Stimulated activated memory B cell treated with anti-CD40 and anti-IgM and Interleukin-4, amounts not matched to agents 10 μg/mL and 1 μg/mL and 100 μg/mL, for 72 hours (primary cell): ENCODE results near the gene SHE.
"Not testable (repeated sequence)": the region's sequence is repeated elsewhere in the genome, so short reads cannot be mapped to it uniquely, and the experiment has no call there.

Source experiments
- ATAC-seq: fragments of 150-1000 bp; cut with Tn5 transposase; 2 replicates; pipeline ENCODE4 v1.10.0; 2021
- H3K27ac Mint-ChIP-seq: one replicate; pipeline ENCODE4 v1.8.0; 2022; ENCODE audit warnings: mild to moderate bottlenecking, mixed read lengths
- H3K27me3 Mint-ChIP-seq: one replicate; pipeline ENCODE4 v1.8.0; 2022; ENCODE audit warnings: mixed read lengths
- H3K36me3 Mint-ChIP-seq: one replicate; pipeline ENCODE4 v1.8.0; 2022; ENCODE audit warnings: mixed read lengths
- H3K4me1 Mint-ChIP-seq: one replicate; pipeline ENCODE4 v1.8.0; 2022; ENCODE audit warnings: mixed read lengths
- H3K4me3 Mint-ChIP-seq: one replicate; pipeline ENCODE4 v1.8.0; 2022; ENCODE audit warnings: mild to moderate bottlenecking, moderate library complexity, mixed read lengths
- H3K9me3 Mint-ChIP-seq: one replicate; pipeline ENCODE4 v1.8.0; 2022; ENCODE audit warnings: mixed read lengths

Gene SHE

DNA sequence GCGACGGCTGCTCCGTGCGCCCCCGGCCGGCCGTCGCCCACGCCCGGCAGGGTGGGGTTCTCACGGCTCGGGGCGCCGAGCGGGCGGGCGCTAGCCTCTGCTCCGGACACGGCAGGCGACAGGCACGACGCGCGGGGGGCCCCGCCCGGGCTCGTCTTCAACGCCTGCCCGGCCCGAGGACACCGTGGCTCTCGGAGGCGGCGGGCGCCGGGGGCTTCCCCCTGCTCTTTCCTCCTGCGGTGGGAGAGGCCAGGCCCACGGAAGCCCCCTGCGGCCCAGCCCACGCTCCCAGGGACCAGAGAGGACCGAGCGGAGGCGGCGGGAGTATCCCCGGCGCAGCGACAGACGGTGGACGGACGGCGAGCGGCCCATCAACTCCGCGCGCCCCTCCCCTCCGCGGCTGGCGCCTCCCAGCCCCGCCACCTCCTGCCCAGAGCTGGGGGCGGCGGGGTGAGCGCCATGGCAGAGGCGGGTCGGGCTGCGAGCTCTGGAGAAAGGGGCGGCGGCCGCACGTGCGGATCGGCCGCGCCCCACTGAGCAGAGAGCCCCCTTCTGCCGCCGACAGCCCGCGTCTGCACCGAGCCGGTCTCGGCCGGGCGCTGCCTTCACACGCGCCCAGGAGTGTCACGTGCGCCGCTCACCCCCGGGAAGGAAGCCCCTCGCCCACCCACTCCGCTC lies at the start of gene SHE, which contains the start of gene TDRD10:
Gene SHE (minus strand): TSS at position 347 of the 678 bp plus-strand sequence. CDS start 386 bp downstream, outside the sequence.
Gene TDRD10 (plus strand): TSS at position 154 of the 678 bp plus-strand sequence. CDS start 4,685 bp downstream, outside the sequence.
- H3K4me1 Mint-ChIP-seq, result peaks cover 10% of the 10 kb centered on the region
- peaks cover 7% of the 10 kb centered on the region for H3K36me3 Mint-ChIP-seq
- H3K9me3 Mint-ChIP-seq, result peaks cover 4% of the 10 kb centered on the region
- peaks cover 51% of the 10 kb centered on the region for H3K27me3 Mint-ChIP-seq
- no peak within 1 kb of the TSS for H3K27ac Mint-ChIP-seq
- peak within 1 kb of the TSS; percentile 42 for H3K4me3 Mint-ChIP-seq
- peak; percentile 57 for ATAC-seq

DNA sequence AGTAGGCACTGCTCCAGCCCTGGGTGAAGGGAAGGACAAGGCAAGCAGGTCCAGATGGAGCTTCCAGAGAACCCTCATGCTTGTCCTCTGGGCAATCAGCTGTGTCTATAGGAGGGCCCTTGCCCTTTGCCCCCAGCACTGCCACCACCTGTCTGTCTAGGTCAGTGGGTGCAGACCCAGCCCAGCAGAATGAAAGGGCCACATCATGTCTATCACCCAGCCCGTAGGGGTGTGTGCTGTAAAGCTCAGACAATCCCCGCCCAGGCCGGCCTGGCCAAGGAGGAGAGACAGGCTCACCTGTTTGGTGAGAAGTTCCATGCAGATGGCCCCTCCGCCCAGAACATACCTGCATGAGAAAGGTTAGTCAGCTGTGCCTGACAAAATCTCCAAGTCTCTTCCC lies 49.3 kb upstream of the SHE start:
- H3K27me3 Mint-ChIP-seq, result no peaks in the 10 kb centered on the region
- H3K36me3 Mint-ChIP-seq, result peaks cover 64% of the 10 kb centered on the region
- ATAC-seq, result no peak
- no peak overlapping the region for H3K4me3 Mint-ChIP-seq
- H3K4me1 Mint-ChIP-seq, result peaks cover 31% of the 10 kb centered on the region
- no peaks in the 10 kb centered on the region for H3K9me3 Mint-ChIP-seq
- H3K27ac Mint-ChIP-seq, result no peak overlapping the region

DNA sequence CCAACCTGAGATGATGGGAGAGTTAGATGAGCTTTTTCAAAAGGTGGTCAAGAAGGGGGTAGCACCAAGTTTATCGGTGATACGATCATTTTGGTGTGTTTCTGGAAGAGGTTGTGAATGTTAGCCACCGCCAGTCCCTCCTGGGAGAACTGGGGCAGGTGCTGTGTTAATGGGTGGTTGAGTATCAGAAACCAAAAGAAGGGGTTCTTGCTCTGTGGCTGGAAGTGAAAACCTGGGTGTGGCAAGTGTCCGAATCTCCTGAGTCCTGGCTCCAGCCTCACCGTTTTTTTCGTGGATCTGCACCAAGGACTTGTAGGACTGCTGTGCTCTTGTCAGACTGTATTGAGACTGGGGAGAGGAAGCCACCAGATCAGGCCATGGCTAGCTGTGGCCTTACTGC lies 48.4 kb upstream of the SHE start:
- H3K9me3 Mint-ChIP-seq, result no peaks in the 10 kb centered on the region
- peaks cover 60% of the 10 kb centered on the region for H3K36me3 Mint-ChIP-seq
- H3K4me1 Mint-ChIP-seq, result peaks cover 27% of the 10 kb centered on the region
- H3K27me3 Mint-ChIP-seq, result no peaks in the 10 kb centered on the region
- H3K4me3 Mint-ChIP-seq, result no peak overlapping the region
- no peak overlapping the region for H3K27ac Mint-ChIP-seq
- ATAC-seq, result no peak

DNA sequence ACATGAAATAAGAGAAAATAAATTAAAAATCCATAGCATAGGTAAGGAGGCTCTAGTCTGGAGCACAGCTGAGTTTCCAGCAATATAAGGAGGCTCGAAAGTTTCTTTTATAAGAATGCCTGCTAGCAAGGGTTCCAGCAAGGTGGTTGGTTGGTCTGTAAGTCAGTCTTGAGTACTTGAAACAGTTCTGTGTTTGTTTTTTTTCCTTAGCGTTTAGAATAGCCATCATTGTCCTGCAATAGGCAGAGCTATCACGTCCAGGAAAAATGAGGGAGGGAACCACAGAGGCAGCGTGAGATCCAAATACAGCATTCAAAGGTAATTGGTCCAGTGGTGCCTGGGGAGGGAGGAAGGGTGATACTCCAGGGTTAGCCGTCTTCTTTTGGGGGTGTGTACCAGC lies 47.9 kb upstream of the SHE start:
- Mint-ChIP-seq H3K9me3 (no peaks in the 10 kb centered on the region), H3K36me3 (peaks cover 54% of the 10 kb centered on the region), H3K4me1 (peaks cover 27% of the 10 kb centered on the region), H3K4me3 (no peak overlapping the region), H3K27ac (no peak overlapping the region), H3K27me3 (peaks cover under 1% of the 10 kb centered on the region)
- no peak for ATAC-seq

DNA sequence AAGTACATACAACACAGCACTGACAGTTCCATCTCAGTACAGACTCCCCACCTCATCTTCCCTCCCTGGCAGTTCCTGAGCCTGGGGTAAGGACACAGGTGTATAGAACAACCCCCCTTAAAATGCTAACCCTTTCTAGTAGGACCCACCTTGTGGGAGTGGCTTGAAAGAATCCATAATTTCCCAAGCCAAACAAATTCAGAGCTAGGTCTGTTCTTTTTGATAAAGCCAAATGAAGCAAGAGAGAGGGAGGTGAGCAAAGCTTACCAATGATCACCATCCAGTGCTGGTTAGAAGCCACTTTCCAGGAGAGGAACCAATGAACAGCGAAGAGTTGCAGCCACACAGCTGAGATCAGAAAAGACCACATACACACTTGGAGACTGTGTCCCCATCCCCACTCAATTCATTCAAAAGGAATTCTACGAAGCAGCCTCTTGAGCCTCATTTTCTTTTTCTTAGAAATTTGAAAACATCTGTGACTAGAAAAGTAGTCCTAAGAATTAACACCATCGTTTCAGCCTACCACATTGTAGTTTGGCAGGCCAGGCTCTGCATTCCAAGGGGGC lies 47.1 kb upstream of the SHE start:
- H3K9me3 Mint-ChIP-seq, result no peaks in the 10 kb centered on the region
- H3K27me3 Mint-ChIP-seq, result peaks cover 8% of the 10 kb centered on the region
- H3K4me1 Mint-ChIP-seq, result peaks cover 27% of the 10 kb centered on the region
- no peak overlapping the region for H3K4me3 Mint-ChIP-seq
- no peak overlapping the region for H3K27ac Mint-ChIP-seq
- peaks cover 47% of the 10 kb centered on the region for H3K36me3 Mint-ChIP-seq
- ATAC-seq, result no peak

DNA sequence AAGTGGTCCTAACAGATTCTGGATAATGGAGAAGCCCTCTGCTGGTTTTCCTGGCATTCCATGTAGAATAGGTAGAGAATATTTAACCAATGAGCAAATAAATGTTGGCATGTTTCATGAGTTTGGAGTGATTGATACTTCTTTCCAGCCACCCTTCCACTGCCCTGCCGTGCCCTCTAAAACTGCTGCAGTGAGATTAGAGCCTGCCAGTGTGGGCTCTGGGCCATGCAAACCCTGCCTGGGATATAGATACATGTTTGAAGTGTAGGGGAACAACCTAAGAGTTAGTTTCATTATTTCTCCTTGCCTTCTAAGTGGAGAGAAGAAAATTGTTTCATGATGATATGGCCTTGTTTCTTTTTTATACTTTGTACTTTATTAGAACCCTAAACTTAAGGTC lies 45.8 kb upstream of the SHE start:
- Mint-ChIP-seq H3K9me3 (no peaks in the 10 kb centered on the region), H3K4me3 (no peak overlapping the region), H3K27me3 (peaks cover 8% of the 10 kb centered on the region), H3K4me1 (peaks cover 27% of the 10 kb centered on the region), H3K27ac (no peak overlapping the region), H3K36me3 (peaks cover 37% of the 10 kb centered on the region)
- ATAC-seq, result no peak

DNA sequence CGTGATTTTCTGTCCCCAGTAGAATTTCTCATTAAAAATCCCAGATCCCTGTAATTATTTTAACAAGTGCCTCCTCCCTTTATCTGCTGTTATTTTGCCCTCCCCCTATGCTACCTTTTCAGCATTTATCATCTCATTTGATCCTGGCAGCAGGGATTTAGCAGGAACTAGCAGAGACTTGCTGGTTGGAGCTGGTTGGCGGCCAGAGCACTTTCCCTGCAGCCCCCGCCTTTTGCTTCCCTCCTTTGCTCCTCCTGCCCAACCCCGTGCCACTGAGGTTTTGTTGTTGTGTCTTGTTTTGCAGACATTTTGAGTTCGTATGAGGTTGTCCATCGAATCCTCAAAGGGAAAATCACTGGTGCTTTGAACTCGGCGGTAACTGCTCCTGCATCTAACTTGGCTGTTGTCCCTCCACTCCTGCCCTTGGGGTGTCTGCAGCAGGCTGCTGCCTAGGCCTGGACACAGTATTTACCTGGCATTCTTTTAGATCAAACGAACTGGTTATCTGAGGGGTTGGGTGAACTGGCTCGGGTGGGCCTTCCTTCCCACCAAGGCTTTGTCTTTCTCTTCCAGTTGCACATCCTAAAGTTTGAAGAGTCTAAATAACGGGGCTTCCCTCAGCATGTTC lies 45.0 kb upstream of the SHE start:
- H3K4me3 Mint-ChIP-seq, result no peak overlapping the region
- no peaks in the 10 kb centered on the region for H3K9me3 Mint-ChIP-seq
- peaks cover 32% of the 10 kb centered on the region for H3K36me3 Mint-ChIP-seq
- H3K4me1 Mint-ChIP-seq, result peaks cover 27% of the 10 kb centered on the region
- no peak overlapping the region for H3K27ac Mint-ChIP-seq
- peaks cover 8% of the 10 kb centered on the region for H3K27me3 Mint-ChIP-seq
- ATAC-seq, result no peak

DNA sequence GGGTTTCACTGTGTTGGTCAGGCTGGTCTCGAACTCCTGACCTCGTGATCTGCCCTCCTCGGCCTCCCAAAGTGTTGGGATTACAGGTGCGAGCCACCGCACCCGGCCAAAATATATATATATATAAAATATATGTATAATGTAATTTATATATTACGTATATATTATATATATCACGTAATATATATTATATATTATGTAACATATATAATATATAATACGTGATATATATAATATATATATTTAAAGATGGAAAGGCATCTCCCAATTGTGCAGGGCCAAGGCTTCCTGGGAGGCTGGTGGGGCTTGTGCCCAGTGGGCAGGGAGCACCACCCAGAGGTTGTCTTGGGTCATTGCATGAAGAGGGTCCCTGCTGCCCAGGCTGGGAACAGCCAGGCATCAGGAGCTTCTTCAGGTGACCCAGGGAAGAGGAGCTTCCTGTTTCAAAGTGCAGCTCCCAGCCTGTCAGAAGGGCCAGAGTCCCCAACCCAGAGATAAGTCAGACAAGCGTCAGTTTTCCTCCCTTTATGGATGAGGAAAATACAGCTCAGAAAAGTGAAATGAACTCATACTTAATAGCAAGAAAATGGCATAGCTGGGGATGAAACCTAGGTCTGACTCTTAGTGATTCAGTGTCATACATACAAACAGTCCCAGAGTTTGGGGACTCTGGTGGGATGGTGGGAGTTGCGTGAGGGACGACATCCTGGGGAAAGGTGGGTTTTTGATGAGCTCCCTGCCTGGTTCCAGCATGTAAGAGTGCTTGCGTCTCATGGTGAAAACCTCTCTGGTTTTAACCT lies 44.3 kb upstream of the SHE start:
- peaks cover 24% of the 10 kb centered on the region for H3K36me3 Mint-ChIP-seq
- peaks cover 13% of the 10 kb centered on the region for H3K27me3 Mint-ChIP-seq
- peaks cover 21% of the 10 kb centered on the region for H3K4me1 Mint-ChIP-seq
- peak; percentile 67 for ATAC-seq
- H3K4me3 Mint-ChIP-seq, result no peak overlapping the region
- H3K27ac Mint-ChIP-seq, result no peak overlapping the region
- H3K9me3 Mint-ChIP-seq, result no peaks in the 10 kb centered on the region

DNA sequence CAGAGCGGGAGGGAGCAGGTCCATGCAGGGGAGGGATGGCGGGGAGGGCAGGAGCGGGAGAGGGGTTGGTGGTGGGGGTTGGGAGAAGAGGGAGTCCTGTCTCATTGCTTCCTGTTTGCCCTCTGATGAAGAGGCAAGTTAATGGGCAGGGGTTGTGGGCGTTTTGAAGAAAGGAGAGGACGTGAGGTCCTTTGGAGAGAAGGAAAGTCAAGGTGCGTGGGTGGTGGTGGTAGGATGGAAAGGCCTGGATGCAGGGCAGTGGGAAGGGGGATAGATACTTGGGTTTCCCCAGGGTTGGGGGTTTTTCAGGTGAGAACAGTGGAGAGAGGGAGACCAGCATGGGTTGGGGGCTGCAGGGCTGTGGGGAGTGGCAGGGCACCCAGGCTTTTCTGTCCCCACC lies 39.0 kb upstream of the SHE start:
- no peaks in the 10 kb centered on the region for H3K9me3 Mint-ChIP-seq
- no peak overlapping the region for H3K27ac Mint-ChIP-seq
- no peaks in the 10 kb centered on the region for H3K36me3 Mint-ChIP-seq
- no peak overlapping the region for H3K4me3 Mint-ChIP-seq
- H3K27me3 Mint-ChIP-seq, result peaks cover 33% of the 10 kb centered on the region
- ATAC-seq, result no peak
- H3K4me1 Mint-ChIP-seq, result no peaks in the 10 kb centered on the region

DNA sequence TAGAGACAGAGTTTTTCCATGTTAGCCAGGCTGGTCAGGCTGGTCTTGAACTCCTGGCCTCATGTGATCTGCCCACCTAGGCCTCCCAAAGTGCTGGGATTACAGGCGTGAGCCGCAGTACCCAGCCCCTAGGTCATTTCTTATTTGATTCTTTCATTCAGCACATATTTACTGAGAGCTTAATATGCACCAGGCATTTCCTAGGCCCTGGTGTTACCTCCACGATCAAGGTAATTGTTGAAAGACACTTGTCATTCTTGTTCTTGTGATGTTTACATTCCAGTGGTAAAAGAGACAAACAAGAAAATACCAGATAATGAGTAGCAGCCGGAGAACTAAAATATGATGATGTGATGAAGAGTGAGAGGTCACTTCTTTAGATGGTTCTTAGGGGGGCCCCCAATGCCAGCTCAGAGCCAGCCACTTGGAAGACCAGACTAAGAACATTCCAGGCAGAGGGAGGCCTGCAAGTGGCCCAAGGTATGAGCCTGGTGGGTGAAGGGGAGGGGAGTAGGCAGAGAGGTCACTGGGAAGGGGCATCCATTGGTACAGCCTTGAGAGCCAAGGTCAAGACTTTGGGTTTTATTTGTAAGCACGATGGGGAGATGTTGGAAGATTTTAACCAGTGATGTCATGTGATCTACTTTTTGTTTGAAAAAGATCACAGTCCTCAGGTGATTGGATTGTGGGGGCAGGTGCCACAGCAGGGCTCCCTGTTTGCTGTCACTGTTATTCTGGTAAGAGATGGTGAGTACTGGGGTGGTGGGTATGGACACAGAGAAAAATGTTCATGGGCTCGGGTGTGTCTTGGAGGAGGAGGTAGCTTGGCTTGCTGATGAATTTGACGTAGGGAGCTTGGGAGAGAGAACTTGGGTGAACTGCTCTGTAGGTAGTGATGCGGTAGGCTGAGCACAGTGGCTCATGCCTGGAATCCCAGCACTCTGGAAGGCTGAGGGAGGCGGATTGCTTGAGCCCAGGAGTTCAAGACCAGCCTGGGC lies 37.6 kb upstream of the SHE start:
- Mint-ChIP-seq H3K27ac (no peak overlapping the region), H3K9me3 (peaks cover 3% of the 10 kb centered on the region), H3K4me3 (no peak overlapping the region), H3K4me1 (no peaks in the 10 kb centered on the region), H3K36me3 (no peaks in the 10 kb centered on the region), H3K27me3 (peaks cover 40% of the 10 kb centered on the region)
- ATAC-seq, result no peak

DNA sequence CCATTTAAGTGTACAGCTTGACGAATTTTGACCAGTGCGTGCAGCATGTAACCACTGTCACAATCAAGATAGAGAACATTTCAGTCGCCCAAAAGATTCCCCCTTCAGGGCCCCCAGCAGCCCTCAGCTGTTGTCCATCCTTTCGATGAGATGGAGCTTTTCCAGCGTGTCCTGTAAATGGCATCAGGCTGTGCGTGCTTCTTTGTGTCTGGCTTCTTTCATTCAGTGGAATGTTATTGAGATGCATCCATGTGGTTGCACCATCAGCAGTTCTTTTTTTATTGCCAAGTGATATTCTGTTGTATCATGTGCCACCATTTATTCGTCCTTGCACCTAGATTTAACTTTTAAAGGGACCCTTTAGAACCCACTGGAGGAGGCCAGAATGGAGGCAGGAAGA lies 34.4 kb upstream of the SHE start:
- H3K27me3 Mint-ChIP-seq, result peaks cover 39% of the 10 kb centered on the region
- no peaks in the 10 kb centered on the region for H3K4me1 Mint-ChIP-seq
- H3K4me3 Mint-ChIP-seq, result no peak overlapping the region
- no peak overlapping the region for H3K27ac Mint-ChIP-seq
- ATAC-seq, result no peak
- no peaks in the 10 kb centered on the region for H3K36me3 Mint-ChIP-seq
- H3K9me3 Mint-ChIP-seq, result peaks cover 3% of the 10 kb centered on the region

DNA sequence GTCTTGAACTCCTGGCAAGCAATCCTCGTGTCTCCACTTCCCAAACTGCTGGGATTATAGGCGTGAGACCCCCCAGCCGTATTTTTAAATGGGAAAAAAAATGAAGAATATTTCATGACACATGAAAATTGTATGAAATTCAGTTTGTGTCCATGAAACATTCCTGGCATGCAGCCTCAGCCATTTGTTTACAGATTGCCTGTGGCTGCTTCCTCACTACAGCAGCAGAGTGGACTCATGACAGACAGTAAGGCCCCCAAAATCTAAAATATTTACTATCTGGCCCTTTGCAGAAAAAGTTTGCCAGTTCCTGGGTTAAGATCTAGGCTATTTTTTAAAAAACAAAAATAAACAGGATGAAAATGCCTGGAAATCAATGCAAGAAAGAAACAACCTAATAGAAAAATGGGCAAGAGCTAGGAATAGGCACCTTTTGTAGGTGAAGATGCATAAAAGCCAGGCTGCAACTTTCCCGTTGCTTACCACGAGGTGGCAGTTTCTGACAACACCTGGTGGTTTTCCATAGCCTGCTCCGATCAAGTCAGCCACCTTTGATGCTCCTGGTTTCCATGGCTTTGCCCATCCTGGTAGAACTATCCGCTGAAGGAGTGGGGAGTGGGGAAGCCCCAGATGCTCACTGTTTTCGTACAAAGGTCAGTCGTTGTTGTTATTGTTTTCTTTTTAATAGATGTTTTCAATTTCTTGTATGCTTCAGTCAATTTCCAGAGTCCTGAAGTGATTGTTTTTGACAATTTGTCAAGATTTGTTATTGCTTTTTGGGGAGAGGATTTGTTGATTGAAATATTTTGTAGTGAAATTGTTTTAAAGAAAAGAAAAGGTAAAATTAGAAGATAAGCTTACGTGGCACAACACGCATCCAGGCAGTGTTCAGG lies 32.0 kb upstream of the SHE start:
- Mint-ChIP-seq H3K36me3 (no peaks in the 10 kb centered on the region), H3K27ac (no peak overlapping the region), H3K27me3 (peaks cover 23% of the 10 kb centered on the region), H3K4me3 (no peak overlapping the region), H3K4me1 (no peaks in the 10 kb centered on the region), H3K9me3 (peaks cover 3% of the 10 kb centered on the region)
- no peak for ATAC-seq

DNA sequence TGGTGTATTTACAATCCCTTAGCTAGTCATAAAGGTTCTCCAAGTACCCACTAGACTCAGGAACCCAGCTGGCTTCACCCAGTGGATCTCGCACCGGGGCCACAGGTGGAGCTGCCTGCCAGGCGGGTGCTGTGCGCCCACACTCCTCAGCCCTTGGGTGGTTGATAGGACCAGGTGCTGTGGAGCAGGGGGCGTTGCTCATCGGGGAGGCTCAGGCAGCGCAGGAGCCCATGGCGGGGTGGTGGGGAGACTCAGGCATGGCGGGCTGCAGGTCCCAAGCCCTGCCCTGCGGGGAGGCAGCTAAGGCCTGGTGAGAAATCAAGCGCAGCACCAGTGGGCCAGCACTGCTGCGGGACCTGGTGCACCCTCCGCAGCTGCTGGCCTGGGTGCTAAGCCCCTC lies 29.7 kb upstream of the SHE start:
- H3K27ac Mint-ChIP-seq, H3K4me3 Mint-ChIP-seq: not testable (repeated sequence)
- peaks cover 25% of the 10 kb centered on the region for H3K27me3 Mint-ChIP-seq

DNA sequence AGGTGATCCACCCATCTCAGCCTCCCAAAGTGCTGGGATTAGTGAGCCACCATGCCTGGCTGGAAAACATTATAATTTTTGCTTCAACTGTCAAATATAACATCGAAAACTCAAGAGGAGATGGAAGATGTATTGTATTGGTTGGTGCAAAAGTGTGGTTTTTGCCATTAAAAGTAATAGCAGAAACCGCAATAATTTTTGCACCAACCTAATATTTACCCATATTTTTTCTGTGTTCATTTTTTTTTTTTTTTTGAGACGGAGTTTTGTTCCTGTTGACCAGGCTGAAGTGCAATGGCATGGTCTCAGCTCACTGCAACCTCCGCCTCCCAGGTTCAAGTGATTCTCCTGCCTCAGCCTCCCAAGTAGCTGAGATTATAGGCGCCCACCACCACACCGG lies 27.1 kb upstream of the SHE start:
- Mint-ChIP-seq H3K27me3 (peaks cover 11% of the 10 kb centered on the region), H3K36me3 (no peaks in the 10 kb centered on the region), H3K9me3 (no peaks in the 10 kb centered on the region), H3K4me3 (no peak overlapping the region), H3K4me1 (no peaks in the 10 kb centered on the region), H3K27ac (no peak overlapping the region)
- no peak for ATAC-seq

More for the DNA sequence above, 29.7 kb upstream of the SHE start:
- not testable (repeated sequence) for ATAC-seq, H3K9me3 Mint-ChIP-seq, H3K36me3 Mint-ChIP-seq, H3K4me1 Mint-ChIP-seq
